ENCODE data around the gene ADGRG3.

Gene ADGRG3

GRCh38 chr16:57685633-57686032, 17.5 kb downstream of the ADGRG3 start:
- TF ChIP-seq, protein P1, sequence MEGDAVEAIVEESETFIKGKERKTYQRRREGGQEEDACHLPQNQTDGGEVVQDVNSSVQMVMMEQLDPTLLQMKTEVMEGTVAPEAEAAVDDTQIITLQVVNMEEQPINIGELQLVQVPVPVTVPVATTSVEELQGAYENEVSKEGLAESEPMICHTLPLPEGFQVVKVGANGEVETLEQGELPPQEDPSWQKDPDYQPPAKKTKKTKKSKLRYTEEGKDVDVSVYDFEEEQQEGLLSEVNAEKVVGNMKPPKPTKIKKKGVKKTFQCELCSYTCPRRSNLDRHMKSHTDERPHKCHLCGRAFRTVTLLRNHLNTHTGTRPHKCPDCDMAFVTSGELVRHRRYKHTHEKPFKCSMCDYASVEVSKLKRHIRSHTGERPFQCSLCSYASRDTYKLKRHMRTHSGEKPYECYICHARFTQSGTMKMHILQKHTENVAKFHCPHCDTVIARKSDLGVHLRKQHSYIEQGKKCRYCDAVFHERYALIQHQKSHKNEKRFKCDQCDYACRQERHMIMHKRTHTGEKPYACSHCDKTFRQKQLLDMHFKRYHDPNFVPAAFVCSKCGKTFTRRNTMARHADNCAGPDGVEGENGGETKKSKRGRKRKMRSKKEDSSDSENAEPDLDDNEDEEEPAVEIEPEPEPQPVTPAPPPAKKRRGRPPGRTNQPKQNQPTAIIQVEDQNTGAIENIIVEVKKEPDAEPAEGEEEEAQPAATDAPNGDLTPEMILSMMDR (conservative IDR thresholded peaks at IDR 0.05; ENCODE audit: low read length): no peak
- no peak for TF ChIP-seq EZH2phosphoT487 (IDR thresholded peaks at IDR 0.05; ENCODE audit: borderline replicate concordance)
- H3K4me2 ChIP-seq (ENCODE audit: low read depth, low read length, poor library complexity, severe bottlenecking): no peak overlapping the region

DNA sequence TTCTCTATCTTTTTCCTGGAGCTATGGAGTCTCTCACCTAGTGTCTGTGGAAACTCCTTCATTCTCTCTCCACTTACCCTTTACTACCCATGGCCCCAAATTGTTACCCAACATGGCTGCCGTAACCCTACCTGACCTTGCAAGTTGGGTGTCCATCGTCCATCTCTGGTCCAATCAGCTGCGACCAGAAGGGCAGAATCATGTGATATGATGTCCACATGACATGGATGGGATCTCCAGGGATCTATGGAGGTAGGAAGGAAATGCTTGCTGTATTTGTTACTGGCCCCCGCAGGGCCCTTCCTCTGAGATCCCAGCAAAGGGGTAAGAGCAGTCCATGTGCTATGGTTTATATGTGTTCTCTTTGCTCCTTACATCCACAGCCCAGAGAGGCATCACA, 18.5 kb downstream of the ADGRG3 start:
- peak overlapping the region; percentile 1 for H3K4me2 ChIP-seq (ENCODE audit: low read depth, low read length, poor library complexity, severe bottlenecking)
- peaks cover 26% of the 10 kb centered on the region for H3K79me2 ChIP-seq (ENCODE audit: insufficient read depth, low read length)
- no peaks in the 10 kb centered on the region for H3K9me2 ChIP-seq (replicated peaks; ENCODE audit: low read depth, low read length)
- H3K27me3 ChIP-seq (ENCODE audit: insufficient read depth, low read length, poor library complexity, severe bottlenecking): no peaks in the 10 kb centered on the region
- TF ChIP-seq, protein P1 (conservative IDR thresholded peaks at IDR 0.05; ENCODE audit: low read length): no peak
- no peak overlapping the region for H3K4me3 ChIP-seq (ENCODE audit: low read length, poor library complexity, severe bottlenecking)
- no peak overlapping the region for H2AFZ ChIP-seq (ENCODE audit: low read length)
- no peaks in the 10 kb centered on the region for H3K9me3 ChIP-seq (ENCODE audit: insufficient read depth, low read depth, low read length)
- peaks cover 47% of the 10 kb centered on the region for H3K4me1 ChIP-seq (ENCODE audit: insufficient read depth, low read length, poor library complexity, severe bottlenecking)
- no peaks in the 10 kb centered on the region for H4K20me1 ChIP-seq (ENCODE audit: insufficient read depth, low read length, poor library complexity, severe bottlenecking)
- peaks cover 8% of the 10 kb centered on the region for H3F3A ChIP-seq (ENCODE audit: low read depth)
- H3K36me3 ChIP-seq (ENCODE audit: insufficient read depth, low read length): no peaks in the 10 kb centered on the region
- peak overlapping the region; percentile 98 for H3K9ac ChIP-seq (ENCODE audit: low read depth, low read length, poor library complexity, severe bottlenecking)

More at GRCh38 chr16:57685633-57686032, 17.5 kb downstream of the ADGRG3 start:
- Histone ChIP-seq H4K20me1 (ENCODE audit: insufficient read depth, low read length, poor library complexity, severe bottlenecking) (no peaks in the 10 kb centered on the region), H2AFZ (ENCODE audit: low read length) (no peak overlapping the region), H3K36me3 (ENCODE audit: insufficient read depth, low read length) (no peaks in the 10 kb centered on the region), H3K27me3 (ENCODE audit: insufficient read depth, low read length, poor library complexity, severe bottlenecking) (no peaks in the 10 kb centered on the region), H3F3A (ENCODE audit: low read depth) (peaks cover 8% of the 10 kb centered on the region), H3K4me3 (ENCODE audit: low read length, poor library complexity, severe bottlenecking) (no peak overlapping the region), H3K9ac (ENCODE audit: low read depth, low read length, poor library complexity, severe bottlenecking) (no peak overlapping the region), H3K9me2 (replicated peaks; ENCODE audit: low read depth, low read length) (no peaks in the 10 kb centered on the region), H3K9me3 (ENCODE audit: insufficient read depth, low read depth, low read length) (no peaks in the 10 kb centered on the region), H3K79me2 (ENCODE audit: insufficient read depth, low read length) (peaks cover 26% of the 10 kb centered on the region), H3K4me1 (ENCODE audit: insufficient read depth, low read length, poor library complexity, severe bottlenecking) (peaks cover 42% of the 10 kb centered on the region)

GRCh38 chr16:57687363-57687929, 19.3 kb downstream of the ADGRG3 start:
- H3K9me3 ChIP-seq (ENCODE audit: insufficient read depth, low read depth, low read length): no peaks in the 10 kb centered on the region
- TF ChIP-seq, protein P1 (conservative IDR thresholded peaks at IDR 0.05; ENCODE audit: low read length): no peak
- no peak for TF ChIP-seq EZH2phosphoT487 (IDR thresholded peaks at IDR 0.05; ENCODE audit: borderline replicate concordance)
- peaks cover 50% of the 10 kb centered on the region for H3K4me1 ChIP-seq (ENCODE audit: insufficient read depth, low read length, poor library complexity, severe bottlenecking)
- no peaks in the 10 kb centered on the region for H4K20me1 ChIP-seq (ENCODE audit: insufficient read depth, low read length, poor library complexity, severe bottlenecking)
- H3K4me2 ChIP-seq (ENCODE audit: low read depth, low read length, poor library complexity, severe bottlenecking): peak overlapping the region; percentile 95
- H3K79me2 ChIP-seq (ENCODE audit: insufficient read depth, low read length): peaks cover 26% of the 10 kb centered on the region
- H3K9me2 ChIP-seq (replicated peaks; ENCODE audit: low read depth, low read length): no peaks in the 10 kb centered on the region
- no peak overlapping the region for H2AFZ ChIP-seq (ENCODE audit: low read length)
- H3F3A ChIP-seq (ENCODE audit: low read depth): peaks cover 8% of the 10 kb centered on the region
- H3K4me3 ChIP-seq (ENCODE audit: low read length, poor library complexity, severe bottlenecking): peak overlapping the region; percentile 77
- no peaks in the 10 kb centered on the region for H3K27me3 ChIP-seq (ENCODE audit: insufficient read depth, low read length, poor library complexity, severe bottlenecking)
- H3K36me3 ChIP-seq (ENCODE audit: insufficient read depth, low read length): no peaks in the 10 kb centered on the region
- H3K9ac ChIP-seq (ENCODE audit: low read depth, low read length, poor library complexity, severe bottlenecking): peak overlapping the region; percentile 98

Data from Loucy (cell line).